Activated T-helper 1 cell treated with anti-CD3 and anti-CD28 coated beads, Interleukin-12 subunit alpha, Interleukin-12 subunit beta, Interleukin-2, Interleukin-4 antibody, amounts not matched to agents 30 ng/mL and 10 ng/mL and 1 ng/mL, durations not matched to agents 14 hours and 24 hours and 36 hours (primary cell): Measurements from ENCODE around the gene ENAH. TPM values are rescaled to one million over a fixed set of nuclear protein-coding genes. Genes with fewer than 3 reads are reported as not detected.

Experiments used
- DNase-seq: peaks from one replicate; pipeline ENCODE4 v3.0.0; 2021; ENCODE audit warnings: low spot score
- H3K27ac Mint-ChIP-seq: one replicate; pipeline ENCODE4 v1.8.0; 2021; ENCODE audit warnings: mild to moderate bottlenecking, mixed read lengths
- H3K27me3 Mint-ChIP-seq: one replicate; pipeline ENCODE4 v1.8.0; 2022; ENCODE audit warnings: mild to moderate bottlenecking, moderate library complexity, mixed read lengths; ENCODE audit not compliant: insufficient read depth
- H3K36me3 Mint-ChIP-seq: one replicate; pipeline ENCODE4 v1.8.0; 2021; ENCODE audit warnings: low read depth, mixed read lengths
- H3K4me1 Mint-ChIP-seq: one replicate; pipeline ENCODE4 v1.8.0; 2021; ENCODE audit warnings: low read depth, mixed read lengths
- H3K4me3 Mint-ChIP-seq: one replicate; pipeline ENCODE4 v1.8.0; 2021; ENCODE audit warnings: mild to moderate bottlenecking, moderate library complexity, mixed read lengths
- H3K9me3 Mint-ChIP-seq: one replicate; pipeline ENCODE4 v1.8.0; 2021; ENCODE audit warnings: mixed read lengths
- intact Hi-C: fragments of 100-400 bp; cut with micrococcal nuclease; formaldehyde crosslinking; loops from one replicate; pipeline ENCODE4 v1.15.1; 2024
- total RNA-seq: library from RNA; stranded (reverse); gene quantifications from 2 replicates; pipeline ENCODE4 v1.2.3, GENCODE V29; 2022

Gene ENAH
- total RNA-seq, 1 donor from 2014 or later: 0.23 TPM

- H3K4me1 Mint-ChIP-seq: no peaks in the 10 kb centered on the region
- H3K27me3 Mint-ChIP-seq: peaks cover 12% of the 10 kb centered on the region
- no peak for DNase-seq
- no peak overlapping the region for H3K4me3 Mint-ChIP-seq
- H3K27ac Mint-ChIP-seq: no peak overlapping the region
- intact Hi-C loops: no loop called here
- H3K9me3 Mint-ChIP-seq: no peaks in the 10 kb centered on the region
- no peaks in the 10 kb centered on the region for H3K36me3 Mint-ChIP-seq
Measured at GRCh38 chr1:225580238-225581099, 72.5 kb downstream of the ENAH start.

- H3K27me3 Mint-ChIP-seq: peaks cover 11% of the 10 kb centered on the region
- H3K27ac Mint-ChIP-seq: no peak overlapping the region
- H3K9me3 Mint-ChIP-seq: no peaks in the 10 kb centered on the region
- no peaks in the 10 kb centered on the region for H3K4me1 Mint-ChIP-seq
- H3K36me3 Mint-ChIP-seq: no peaks in the 10 kb centered on the region
- intact Hi-C loops: no loop called here
- no peak for DNase-seq
- no peak overlapping the region for H3K4me3 Mint-ChIP-seq
Measured at GRCh38 chr1:225578251-225578977, 74.5 kb downstream of the ENAH start.

GRCh38 chr1:225577241-225577640 lies 75.7 kb downstream of the ENAH start:
- Mint-ChIP-seq H3K4me3 (no peak overlapping the region), H3K4me1 (no peaks in the 10 kb centered on the region), H3K36me3 (no peaks in the 10 kb centered on the region), H3K27me3 (peaks cover 12% of the 10 kb centered on the region), H3K27ac (no peak overlapping the region), H3K9me3 (no peaks in the 10 kb centered on the region)
- no peak for DNase-seq
- intact Hi-C loops: no loop called here

GRCh38 chr1:225573216-225573615 lies 79.7 kb downstream of the ENAH start:
- H3K27me3 Mint-ChIP-seq: peaks cover 12% of the 10 kb centered on the region
- no peaks in the 10 kb centered on the region for H3K9me3 Mint-ChIP-seq
- no peak overlapping the region for H3K27ac Mint-ChIP-seq
- H3K36me3 Mint-ChIP-seq: no peaks in the 10 kb centered on the region
- intact Hi-C loops: no loop called here
- no peaks in the 10 kb centered on the region for H3K4me1 Mint-ChIP-seq
- no peak for DNase-seq
- no peak overlapping the region for H3K4me3 Mint-ChIP-seq

- no peaks in the 10 kb centered on the region for H3K9me3 Mint-ChIP-seq
- H3K4me1 Mint-ChIP-seq: no peaks in the 10 kb centered on the region
- no peak for DNase-seq
- no peaks in the 10 kb centered on the region for H3K36me3 Mint-ChIP-seq
- peaks cover 9% of the 10 kb centered on the region for H3K27me3 Mint-ChIP-seq
- intact Hi-C loops: no loop called here
- no peak overlapping the region for H3K4me3 Mint-ChIP-seq
- H3K27ac Mint-ChIP-seq: no peak overlapping the region
Measured at GRCh38 chr1:225572422-225572821, 80.5 kb downstream of the ENAH start.

GRCh38 chr1:225567789-225568188 lies 85.1 kb downstream of the ENAH start:
- no peak overlapping the region for H3K27ac Mint-ChIP-seq
- no peak overlapping the region for H3K4me3 Mint-ChIP-seq
- peaks cover 10% of the 10 kb centered on the region for H3K27me3 Mint-ChIP-seq
- H3K4me1 Mint-ChIP-seq: no peaks in the 10 kb centered on the region
- H3K36me3 Mint-ChIP-seq: no peaks in the 10 kb centered on the region
- intact Hi-C loops: no loop called here
- no peak for DNase-seq
- no peaks in the 10 kb centered on the region for H3K9me3 Mint-ChIP-seq

GRCh38 chr1:225565847-225566246 lies 87.1 kb downstream of the ENAH start:
- Mint-ChIP-seq H3K36me3 (no peaks in the 10 kb centered on the region), H3K27me3 (peaks cover 10% of the 10 kb centered on the region), H3K4me3 (no peak overlapping the region), H3K27ac (no peak overlapping the region), H3K9me3 (no peaks in the 10 kb centered on the region), H3K4me1 (no peaks in the 10 kb centered on the region)
- intact Hi-C loops: no loop called here
- DNase-seq: no peak

- H3K4me1 Mint-ChIP-seq: no peaks in the 10 kb centered on the region
- no peak for DNase-seq
- H3K27ac Mint-ChIP-seq: no peak overlapping the region
- H3K27me3 Mint-ChIP-seq: peaks cover 6% of the 10 kb centered on the region
- no peak overlapping the region for H3K4me3 Mint-ChIP-seq
- intact Hi-C loops: no loop called here
- no peaks in the 10 kb centered on the region for H3K36me3 Mint-ChIP-seq
- peaks cover 4% of the 10 kb centered on the region for H3K9me3 Mint-ChIP-seq
Measured at GRCh38 chr1:225561675-225562074, 91.2 kb downstream of the ENAH start.

- H3K36me3 Mint-ChIP-seq: no peaks in the 10 kb centered on the region
Measured at GRCh38 chr1:225559902-225560301, 93.0 kb downstream of the ENAH start.

GRCh38 chr1:225559326-225559725 lies 93.6 kb downstream of the ENAH start:
- Mint-ChIP-seq H3K36me3 (no peaks in the 10 kb centered on the region), H3K4me3 (no peak overlapping the region), H3K27ac (no peak overlapping the region), H3K27me3 (peaks cover 5% of the 10 kb centered on the region), H3K4me1 (no peaks in the 10 kb centered on the region), H3K9me3 (peaks cover 7% of the 10 kb centered on the region)
- no peak for DNase-seq
- intact Hi-C loops: no loop called here

More at GRCh38 chr1:225559902-225560301, 93.0 kb downstream of the ENAH start:
- Mint-ChIP-seq H3K9me3 (peaks cover 7% of the 10 kb centered on the region), H3K4me1 (no peaks in the 10 kb centered on the region), H3K4me3 (no peak overlapping the region), H3K27me3 (peaks cover 5% of the 10 kb centered on the region), H3K27ac (no peak overlapping the region)
- DNase-seq: no peak
- intact Hi-C loops: no loop called here

GRCh38 chr1:225556694-225557093 lies 96.2 kb downstream of the ENAH start:
- no peak for DNase-seq
- Mint-ChIP-seq H3K4me1 (no peaks in the 10 kb centered on the region), H3K27me3 (peaks cover 8% of the 10 kb centered on the region), H3K27ac (no peak overlapping the region), H3K4me3 (no peak overlapping the region), H3K36me3 (no peaks in the 10 kb centered on the region), H3K9me3 (peaks cover 7% of the 10 kb centered on the region)
- intact Hi-C loops: no loop called here

GRCh38 chr1:225555821-225556220 lies 97.1 kb downstream of the ENAH start:
- Mint-ChIP-seq H3K27me3 (peaks cover 8% of the 10 kb centered on the region), H3K27ac (no peak overlapping the region), H3K36me3 (no peaks in the 10 kb centered on the region), H3K4me3 (no peak overlapping the region), H3K9me3 (peaks cover 7% of the 10 kb centered on the region), H3K4me1 (no peaks in the 10 kb centered on the region)
- no peak for DNase-seq
- intact Hi-C loops: loop anchor here (2.0 kb wide), 1 partner anchor 421 kb away; no protein-coding TSS in a partner anchor

- Mint-ChIP-seq H3K27me3 (peaks cover 8% of the 10 kb centered on the region), H3K9me3 (peaks cover 7% of the 10 kb centered on the region), H3K4me1 (no peaks in the 10 kb centered on the region), H3K4me3 (no peak overlapping the region), H3K27ac (no peak overlapping the region), H3K36me3 (no peaks in the 10 kb centered on the region)
- intact Hi-C loops: loop anchor here (1.0 to 2.0 kb wide), 3 partner anchors 79 to 422 kb away; no protein-coding TSS in a partner anchor
- no peak for DNase-seq
Measured at GRCh38 chr1:225554216-225554812, 98.6 kb downstream of the ENAH start.
